Body of pancreas (tissue), 4 donors: ENCODE results near the gene ASTN2.

Experiments used
- POLR2A ChIP-seq, 3 donors: fragments of 450-650 bp; IDR thresholded peaks; one replicate each; pipeline ENCODE4 v1.6.1; 2016; ENCODE audit warnings: antibody characterized with exemption in 3 of 3, mild to moderate bottlenecking in 2 of 3
- TF ChIP-seq, protein P1 (sequence below), 7 experiments: fragments of 450-650 bp in 4 of 7; fragments of 200-600 bp in 3 of 7; sonication (generic) in 3 of 7; IDR thresholded peaks; one replicate each; pipeline ENCODE4 v1.5.1; 2016 to 2019; ENCODE audit warnings: antibody characterized with exemption in 7 of 7

DNA sequence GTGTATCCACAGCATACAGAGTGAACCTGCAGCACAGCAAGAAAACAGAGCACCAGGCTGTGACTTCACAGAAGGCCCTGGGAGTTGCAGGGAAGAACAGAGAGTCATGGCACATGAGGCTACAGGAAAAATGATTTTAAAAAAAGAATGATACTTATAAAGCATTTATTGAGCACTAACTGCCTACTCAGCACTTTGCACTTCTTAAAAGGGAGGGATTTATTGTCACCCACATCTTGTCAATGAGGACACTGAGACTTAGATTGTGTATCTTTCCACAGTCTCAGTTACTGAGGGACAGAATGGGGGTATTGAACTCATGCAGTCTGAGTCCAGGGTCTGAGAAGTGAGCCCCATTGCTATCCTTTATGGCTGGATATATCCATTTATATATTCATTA, 972.3 kb downstream of the ASTN2 start:
- TF ChIP-seq, protein P1, sequence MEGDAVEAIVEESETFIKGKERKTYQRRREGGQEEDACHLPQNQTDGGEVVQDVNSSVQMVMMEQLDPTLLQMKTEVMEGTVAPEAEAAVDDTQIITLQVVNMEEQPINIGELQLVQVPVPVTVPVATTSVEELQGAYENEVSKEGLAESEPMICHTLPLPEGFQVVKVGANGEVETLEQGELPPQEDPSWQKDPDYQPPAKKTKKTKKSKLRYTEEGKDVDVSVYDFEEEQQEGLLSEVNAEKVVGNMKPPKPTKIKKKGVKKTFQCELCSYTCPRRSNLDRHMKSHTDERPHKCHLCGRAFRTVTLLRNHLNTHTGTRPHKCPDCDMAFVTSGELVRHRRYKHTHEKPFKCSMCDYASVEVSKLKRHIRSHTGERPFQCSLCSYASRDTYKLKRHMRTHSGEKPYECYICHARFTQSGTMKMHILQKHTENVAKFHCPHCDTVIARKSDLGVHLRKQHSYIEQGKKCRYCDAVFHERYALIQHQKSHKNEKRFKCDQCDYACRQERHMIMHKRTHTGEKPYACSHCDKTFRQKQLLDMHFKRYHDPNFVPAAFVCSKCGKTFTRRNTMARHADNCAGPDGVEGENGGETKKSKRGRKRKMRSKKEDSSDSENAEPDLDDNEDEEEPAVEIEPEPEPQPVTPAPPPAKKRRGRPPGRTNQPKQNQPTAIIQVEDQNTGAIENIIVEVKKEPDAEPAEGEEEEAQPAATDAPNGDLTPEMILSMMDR (IDR thresholded peaks at IDR 0.05) = no peak
- TF ChIP-seq POLR2A (IDR thresholded peaks at IDR 0.05) = no peak
